Heart right ventricle (tissue), 16 donors: Measurements from ENCODE around the gene TFB2M. TPM values are rescaled to one million over a fixed set of nuclear protein-coding genes. Genes with fewer than 3 reads are reported as not detected.
A peak's percentile ranks its signal among the peaks of the same experiment; 100 is the strongest.

ENCODE experiments used
- ATAC-seq, 8 donors: fragments of 200-7000 bp; cut with Tn5 transposase; one replicate each; pipeline ENCODE4 v1.9.1; 2020; ENCODE audit warnings: mild to moderate bottlenecking in 8 of 8, moderate library complexity in 8 of 8, moderate number of reproducible peaks in 1 of 8
- DNase-seq, 2 donors: peaks; one replicate each; pipeline ENCODE4 v3.0.0-alpha.2; 2020
- H3K27ac ChIP-seq, 10 donors: fragments of 200-600 bp; sonication (generic) in 2 of 10; one replicate each; pipeline versions ENCODE4 v1.5.0 to v1.8.0; 2020 to 2022; ENCODE audit warnings: mild to moderate bottlenecking in 3 of 10
- H3K27me3 ChIP-seq, 7 donors: fragments of 200-600 bp; one replicate each; pipeline ENCODE4 v1.8.0; 2021 to 2022; ENCODE audit warnings: mild to moderate bottlenecking in 2 of 7
- H3K36me3 ChIP-seq, 9 donors: fragments of 200-600 bp; sonication (generic) in 1 of 9; one replicate each; pipeline versions ENCODE4 v1.5.0 to v1.8.0; 2020 to 2022; ENCODE audit warnings: mild to moderate bottlenecking in 2 of 9
- H3K4me1 ChIP-seq, 9 donors: fragments of 200-600 bp; sonication (generic) in 1 of 9; one replicate each; pipeline versions ENCODE4 v1.5.0 to v1.8.0; 2020 to 2022; ENCODE audit warnings: mild to moderate bottlenecking in 4 of 9
- H3K4me3 ChIP-seq, 10 donors: fragments of 200-600 bp; sonication (generic) in 2 of 10; one replicate each; pipeline versions ENCODE4 v1.5.0 to v1.8.0; 2020 to 2022; ENCODE audit warnings: mild to moderate bottlenecking in 7 of 10, moderate library complexity in 2 of 10
- H3K9me3 ChIP-seq, 11 donors: fragments of 200-600 bp in 10 of 11; sonication (generic) in 2 of 11; one replicate each; pipeline versions ENCODE4 v1.5.0 to v1.8.0; 2013 to 2022; ENCODE audit warnings: mild to moderate bottlenecking in 2 of 11, control low read depth in 1 of 11, moderate library complexity in 1 of 11
- CTCF ChIP-seq, 9 donors: fragments of 200-600 bp; sonication (generic) in 2 of 9; IDR thresholded peaks; one replicate each; pipeline versions ENCODE4 v1.5.0 to v1.8.0; 2021 to 2022; ENCODE audit warnings: antibody characterized with exemption in 9 of 9, mild to moderate bottlenecking in 5 of 9, moderate library complexity in 1 of 9
- WGBS, 2 donors: extraction: QIAGEN DNeasy Blood & Tissue Kit; methylation state at CpG; one replicate each; pipeline ENCODE4 v1.1.7; 2013; ENCODE audit warnings: inconsistent platforms in 1 of 2; 5-methylcytosine and 5-hydroxymethylcytosine counted together
- intact Hi-C, 10 donors: fragments of 100-400 bp; cut with DNase I; formaldehyde crosslinking; loops; one replicate each; pipeline versions ENCODE4 v1.11.1 to v1.14.2; 2022
- long read RNA-seq, 3 donors: library from polyadenylated mRNA; unstranded; transcript quantifications; one replicate each; pipeline ENCODE4 v2.0.0, GENCODE V29; 2020 to 2021
- polyA plus RNA-seq, 2 donors: library from polyadenylated mRNA; stranded (reverse); fragments of 200-250 nt; gene quantifications; one replicate each; pipeline ENCODE4 v1.2.3, GENCODE V29; 2013
- total RNA-seq, 10 donors: library from RNA; stranded (reverse); fragmentation: NEBNext Ultra II Directional in 3 of 10; extraction: Animal tissue kit (Norgen Biotek cat#: 25700) in 3 of 10; gene quantifications; one replicate each; pipeline versions ENCODE4 v1.2.1 to v1.2.4, GENCODE V29; 2021 to 2023
- donor health status: Arrhythmogenic right ventricular cardiomyopathy.
- donor health status: ischemic (EF 13 %, LVEDD 7.1; RV severe dilation, severe dysfunction).
- donor health status: healthy with polysubstance abuse.
- donor health status: DM: no; HTN: yes; CAD: no.
- donor health status: DM: no; HTN: no; CAD: no.
- donor health status: ischemic (EF 25% LVEDD 6.9; RV normal size, moderate dysfunction).
- donor health status: ischemic (EF 25% LVEDD 5.7; RV mildly dilated, moderate dysfunction).
- donor health status: healthy.
- donor health status: DM: yes; HTN: yes; CAD: no.
- donor health status: Ischemic cardiomyopathy.
- donor health status: ischemic (EF 35%, LVEDD 5.7; RV mildly dilated, moderate dysfunction).
- donor health status: nonischemic (EF 11% LVEDD 7.7; RV severe dilation, severe dysfunction).
- donor health status: DM: yes; HTN: yes; CAD: no.
- donor health status: PGD.
- donor health status: ischemic (EF 29% LVEDD 5.4; RV normal size, mild dysfunction).
- donor health status: nonischemic (EF 23%, LVEDD 6.1; RV moderate dilation, normal function).

Gene TFB2M
- total RNA-seq, result 10 to 100 TPM; 10.1 to 16.5 (median 13.6) TPM
- 1 to 10 TPM; 2.9 to 9.9 TPM for polyA plus RNA-seq
- long read RNA-seq, donor 1, transcript TFB2M-201 (8 exons, 1,848 nt), result major isoform, 32 of 34 reads
- long read RNA-seq, donor 1, partial matches to known transcripts, result 2 of 34 reads
- long read RNA-seq, donor 1, other reads (novel, unspliced or antisense), result 0 of 34 reads
- long read RNA-seq, donor 2, transcript TFB2M-201 (8 exons, 1,848 nt), result major isoform, 21 of 23 reads
- long read RNA-seq, donor 2, partial matches to known transcripts, result 0 of 23 reads
- long read RNA-seq, donor 2, other reads (novel, unspliced or antisense), result 2 of 23 reads
- long read RNA-seq, donor 3, transcript TFB2M-201 (8 exons, 1,848 nt), result major isoform, 66 of 72 reads
- long read RNA-seq, donor 3, partial matches to known transcripts, result 0 of 72 reads
- long read RNA-seq, donor 3, other reads (novel, unspliced or antisense), result 6 of 72 reads

DNA sequence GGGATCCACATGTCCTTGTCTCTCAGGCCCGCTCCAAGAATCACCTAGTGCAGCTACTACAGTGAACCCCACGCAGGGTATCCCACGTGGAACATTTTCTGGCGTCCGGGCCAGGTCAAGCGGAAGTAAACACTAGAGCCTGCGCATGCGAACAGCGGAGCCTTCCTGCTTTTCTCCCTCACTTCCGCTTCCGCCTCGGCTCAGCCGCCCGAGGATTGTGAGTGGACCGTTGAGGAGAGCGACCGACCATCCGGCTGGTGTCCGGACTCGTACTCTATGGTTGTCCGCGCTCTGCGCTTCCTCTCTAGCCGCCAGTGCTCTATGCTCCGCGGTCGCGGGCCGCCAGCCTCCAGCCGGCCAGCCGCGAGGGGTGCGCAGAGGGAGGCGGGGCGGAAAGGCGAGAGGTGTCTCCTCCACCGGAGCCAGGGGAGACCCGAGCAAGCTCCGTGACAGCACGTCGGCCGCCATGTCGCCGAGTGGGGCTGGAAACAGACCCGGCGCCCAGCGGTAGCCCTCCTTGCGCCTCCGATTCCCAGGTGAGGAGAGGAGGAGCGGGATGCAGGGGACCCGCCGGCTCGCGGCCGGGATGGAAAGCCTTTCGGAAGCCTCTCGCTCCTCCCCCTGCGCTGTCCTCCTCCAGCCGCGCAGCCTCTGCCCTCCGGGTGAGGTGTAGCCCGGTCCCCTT, at the start of gene TFB2M, which contains the start of gene CNST:
Gene TFB2M (minus strand): TSS at position 134 of the 685 bp plus-strand sequence. CDS start 123 bp downstream, at position 11.
Gene CNST (plus strand): TSS at position 329 of the 685 bp plus-strand sequence. CDS start 25,107 bp downstream, outside the sequence.
- H3K36me3 ChIP-seq, result peaks cover 0 to 29% (median 17%) of the 10 kb centered on the region in 9 donors
- H3K4me3 ChIP-seq, result peak within 1 kb of the TSS; percentile 75 to 98 (median 89)
- intact Hi-C loops, result loop anchor here in 7 of 10 donors (2.0 to 10.0 kb wide), 10 partner anchors 41 to 133 kb away; no protein-coding TSS in a partner anchor
- ATAC-seq (peak; percentile 98 to 100 (median 98)), DNase-seq (peak; percentile 96 to 98)
- no peaks in the 10 kb centered on the region for H3K27me3 ChIP-seq
- peak within 1 kb of the TSS; percentile 86 to 97 (median 93) for H3K27ac ChIP-seq
- peaks cover 0 to 61% (median 57%) of the 10 kb centered on the region in 9 donors for H3K4me1 ChIP-seq
- WGBS, 2 donors, result 0% methylated on average over 56 to 61 of the region's 62 CpGs
- TF ChIP-seq CTCF (IDR thresholded peaks at IDR 0.05), result no peak
- H3K9me3 ChIP-seq, result no peaks in the 10 kb centered on the region

- H3K27ac ChIP-seq, result no peak overlapping the region
These were observed 47.2 kb upstream of the TFB2M start for GRCh38 chr1:246613096-246613758.

DNA sequence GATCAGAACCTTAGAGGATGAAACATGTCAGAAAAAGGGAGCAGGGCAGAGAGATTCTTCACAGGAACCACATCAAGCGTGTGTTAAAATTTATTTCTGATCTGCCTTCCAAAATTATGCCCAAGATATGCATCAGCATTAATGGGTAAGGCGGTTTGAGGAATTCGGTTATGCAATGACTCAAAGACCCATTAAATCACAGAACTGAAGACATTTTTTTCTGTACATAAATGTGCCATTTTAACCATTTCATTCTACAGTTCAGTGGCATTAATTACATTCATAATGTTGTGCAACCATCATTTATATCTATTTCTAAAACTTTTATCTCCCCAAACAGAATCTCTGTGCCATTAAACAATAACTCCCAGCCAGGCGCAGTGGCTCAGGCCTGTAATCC, 43.6 kb upstream of the TFB2M start:
- 87 to 89% methylated on average over 4 of the region's 4 CpGs for WGBS, 2 donors
- H3K27ac ChIP-seq, result peak overlapping the region in 8 of 10 donors; percentile 49 to 77 (median 71)
- TF ChIP-seq CTCF (IDR thresholded peaks at IDR 0.05), result no peak
- ATAC-seq (no peak), DNase-seq (no peak)
- no peak overlapping the region for H3K4me3 ChIP-seq
- H3K9me3 ChIP-seq, result no peaks in the 10 kb centered on the region
- intact Hi-C loops, result loop anchor here in 5 of 10 donors (2.0 to 5.0 kb wide), 3 partner anchors 37 to 43 kb away; partner anchors contain the start of genes CNST (in 4 of the 5) and TFB2M (in 4 of the 5)
- no peaks in the 10 kb centered on the region for H3K27me3 ChIP-seq
- peaks cover 0 to 57% (median 29%) of the 10 kb centered on the region in 9 donors for H3K4me1 ChIP-seq
- no peaks in the 10 kb centered on the region for H3K36me3 ChIP-seq

More at GRCh38 chr1:246613096-246613758, 47.2 kb upstream of the TFB2M start:
- WGBS, 2 donors, result 76 to 78% methylated on average over 6 of the region's 6 CpGs
- Histone ChIP-seq H3K36me3 (no peaks in the 10 kb centered on the region), H3K27me3 (no peaks in the 10 kb centered on the region), H3K4me1 (peaks cover 0 to 68% (median 38%) of the 10 kb centered on the region in 9 donors), H3K4me3 (no peak overlapping the region), H3K9me3 (no peaks in the 10 kb centered on the region)
- ATAC-seq (no peak), DNase-seq (no peak)
- intact Hi-C loops, result loop anchor here in 1 of 10 donors (5.0 kb wide), 1 partner anchor 46 kb away; the partner anchor contains the start of genes CNST and TFB2M
- TF ChIP-seq CTCF (IDR thresholded peaks at IDR 0.05), result no peak
